Immature natural killer cell (primary cell): ENCODE measurements around the gene PRKCB. TPM values are rescaled to one million over a fixed set of nuclear protein-coding genes. Genes with fewer than 3 reads are reported as not detected.
A peak's percentile ranks its signal among the peaks of the same experiment; 100 is the strongest.

Source experiments
- DNase-seq, 3 donors: peaks; one replicate each; pipeline ENCODE4 v3.0.0; 2022; ENCODE audit warnings: mixed read lengths in 1 of 3
- H3K27ac Mint-ChIP-seq, 6 donors: one replicate each; pipeline ENCODE4 v1.8.0; 2020; ENCODE audit warnings: mixed read lengths in 6 of 6, mild to moderate bottlenecking in 5 of 6, inconsistent platforms in 4 of 6, moderate library complexity in 3 of 6
- H3K27me3 Mint-ChIP-seq, 3 donors: one replicate each; pipeline ENCODE4 v1.8.0; 2020 to 2021; ENCODE audit warnings: low read depth in 3 of 3, mild to moderate bottlenecking in 3 of 3, mixed read lengths in 3 of 3, moderate library complexity in 3 of 3, inconsistent platforms in 1 of 3
- H3K36me3 Mint-ChIP-seq, 3 donors: one replicate each; pipeline ENCODE4 v1.8.0; 2020; ENCODE audit warnings: mixed read lengths in 3 of 3, inconsistent platforms in 2 of 3, mild to moderate bottlenecking in 2 of 3
- H3K4me1 Mint-ChIP-seq, 2 donors: one replicate each; pipeline ENCODE4 v1.8.0; 2020; ENCODE audit warnings: inconsistent platforms in 2 of 2, mild to moderate bottlenecking in 2 of 2, mixed read lengths in 2 of 2, moderate library complexity in 1 of 2
- H3K4me3 Mint-ChIP-seq, 5 donors: one replicate each; pipeline ENCODE4 v1.8.0; 2020; ENCODE audit warnings: mild to moderate bottlenecking in 5 of 5, mixed read lengths in 5 of 5, inconsistent platforms in 3 of 5, moderate library complexity in 3 of 5
- H3K9me3 Mint-ChIP-seq, 6 donors: one replicate each; pipeline ENCODE4 v1.8.0; 2020; ENCODE audit warnings: mild to moderate bottlenecking in 6 of 6, mixed read lengths in 6 of 6, inconsistent platforms in 4 of 6, moderate library complexity in 3 of 6
- polyA plus RNA-seq, 3 donors: library from polyadenylated mRNA; unstranded; fragments of 300-500 nt; fragmentation: Illumina TruSeq; gene quantifications; one replicate each; pipeline ENCODE4 v1.2.3, GENCODE V29; 2021

PRKCB gene
- polyA plus RNA-seq, 3 donors from 2014 or later = 78.7 to 110 (median 104) TPM

DNA sequence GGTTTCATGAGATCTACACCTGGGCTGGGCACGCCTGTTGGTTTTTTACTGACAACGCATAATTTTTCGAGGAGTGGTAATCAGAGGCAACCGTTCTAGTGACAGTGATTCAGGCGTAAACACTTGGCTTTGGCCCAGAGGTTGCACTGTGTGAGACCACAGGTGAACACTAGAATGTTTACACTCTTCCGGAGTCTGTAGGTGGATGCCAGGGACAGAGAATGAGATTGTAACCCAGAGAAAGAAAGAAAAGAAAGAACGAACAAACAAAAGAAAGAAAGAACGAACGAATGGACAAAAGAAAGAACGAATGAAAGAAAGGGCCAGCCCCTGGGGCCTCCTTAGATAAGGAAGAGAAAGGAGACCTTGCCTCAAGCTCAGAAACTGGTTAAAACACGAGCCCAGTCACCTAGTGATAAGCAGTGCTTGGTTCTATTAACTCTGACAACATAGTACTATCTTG is 113.2 kb downstream of the PRKCB start:
- H3K27me3 Mint-ChIP-seq = peaks cover 2 to 5% (median 2%) of the 10 kb centered on the region in 3 donors
- no peaks in the 10 kb centered on the region for H3K9me3 Mint-ChIP-seq
- peaks cover 0 to 4% (median 0%) of the 10 kb centered on the region in 3 donors for H3K36me3 Mint-ChIP-seq
- DNase-seq = peak; percentile 15 to 27 (median 23)
- H3K4me1 Mint-ChIP-seq = peaks cover 72 to 90% of the 10 kb centered on the region in 2 donors
- peak overlapping the region; percentile 77 to 91 (median 82) for H3K27ac Mint-ChIP-seq
- H3K4me3 Mint-ChIP-seq = peak overlapping the region; percentile 31 to 71 (median 61)

DNA sequence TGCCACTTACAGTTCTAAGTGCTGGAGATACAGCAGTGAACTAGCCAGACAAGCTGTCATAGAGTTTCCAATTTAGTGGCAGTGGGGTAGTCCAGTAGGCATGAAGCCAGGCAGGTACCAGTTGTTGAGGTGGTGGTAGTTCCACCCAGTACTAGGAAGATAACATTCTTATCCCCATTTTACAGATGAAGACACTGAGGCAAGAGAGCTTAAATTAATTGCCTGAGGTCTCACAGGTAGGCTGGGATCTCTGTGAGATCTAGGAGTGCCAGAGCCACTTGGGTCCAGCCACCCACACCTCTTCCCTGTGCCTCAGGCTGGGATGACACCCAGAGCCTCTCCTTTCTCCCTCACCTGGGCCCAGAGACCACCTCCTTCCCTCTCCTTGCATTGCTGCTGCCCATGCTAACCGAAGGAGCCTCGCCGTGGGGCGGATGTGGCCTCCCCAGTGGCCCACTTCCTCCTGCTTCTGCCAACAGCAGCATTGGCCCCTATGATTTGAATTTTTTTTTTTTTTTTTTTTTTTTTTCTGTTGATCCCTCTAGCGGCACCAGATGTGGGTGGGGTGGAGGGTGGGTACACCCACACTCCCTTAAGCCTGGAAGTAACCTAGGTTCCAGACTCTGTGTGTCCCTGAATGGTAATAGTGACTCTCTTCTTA is 114.0 kb downstream of the PRKCB start:
- Mint-ChIP-seq H3K4me1 (peaks cover 77 to 92% of the 10 kb centered on the region in 2 donors), H3K27me3 (peaks cover 2 to 5% (median 2%) of the 10 kb centered on the region in 3 donors), H3K36me3 (peaks cover 0 to 4% (median 0%) of the 10 kb centered on the region in 3 donors), H3K27ac (peak overlapping the region; percentile 77 to 91 (median 84)), H3K4me3 (peak overlapping the region; percentile 56 to 77 (median 59)), H3K9me3 (no peaks in the 10 kb centered on the region)
- DNase-seq = peak; percentile 66 to 74 (median 71)

DNA sequence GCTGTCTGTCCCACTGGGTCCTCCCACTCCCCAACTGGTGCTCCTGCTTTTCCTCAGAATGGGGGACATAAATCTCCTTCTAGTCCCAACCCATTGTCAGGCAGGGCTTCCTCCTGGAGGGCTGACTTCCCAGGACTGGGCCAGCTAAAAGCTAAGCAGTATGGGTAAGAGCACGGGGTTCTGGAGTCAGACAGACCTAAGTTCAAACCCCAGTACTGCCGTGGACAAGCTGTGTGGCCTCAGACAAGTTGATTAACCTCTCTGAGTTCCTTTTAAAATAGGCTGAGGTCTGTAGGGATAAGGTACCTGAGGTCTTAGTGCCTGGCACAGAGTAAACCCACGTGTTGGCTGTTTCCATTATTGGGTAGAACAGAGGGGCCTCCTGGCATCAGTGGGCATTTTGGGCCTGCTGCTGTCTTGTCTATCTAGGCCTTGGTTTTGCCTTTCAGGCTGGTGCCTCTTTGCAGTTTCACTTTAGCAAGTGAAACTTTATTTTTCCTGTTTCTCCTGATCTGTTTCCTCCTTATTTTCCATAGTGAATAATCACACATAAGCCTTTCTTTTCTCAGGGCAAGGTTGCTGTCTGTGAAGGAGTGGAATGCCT is 114.6 kb downstream of the PRKCB start:
- H3K27me3 Mint-ChIP-seq = peaks cover 2 to 5% (median 2%) of the 10 kb centered on the region in 3 donors
- no peaks in the 10 kb centered on the region for H3K9me3 Mint-ChIP-seq
- DNase-seq = no peak
- peaks cover 75 to 92% of the 10 kb centered on the region in 2 donors for H3K4me1 Mint-ChIP-seq
- peak overlapping the region; percentile 45 to 77 (median 59) for H3K4me3 Mint-ChIP-seq
- H3K36me3 Mint-ChIP-seq = no peaks in the 10 kb centered on the region
- H3K27ac Mint-ChIP-seq = peak overlapping the region; percentile 75 to 91 (median 84)

DNA sequence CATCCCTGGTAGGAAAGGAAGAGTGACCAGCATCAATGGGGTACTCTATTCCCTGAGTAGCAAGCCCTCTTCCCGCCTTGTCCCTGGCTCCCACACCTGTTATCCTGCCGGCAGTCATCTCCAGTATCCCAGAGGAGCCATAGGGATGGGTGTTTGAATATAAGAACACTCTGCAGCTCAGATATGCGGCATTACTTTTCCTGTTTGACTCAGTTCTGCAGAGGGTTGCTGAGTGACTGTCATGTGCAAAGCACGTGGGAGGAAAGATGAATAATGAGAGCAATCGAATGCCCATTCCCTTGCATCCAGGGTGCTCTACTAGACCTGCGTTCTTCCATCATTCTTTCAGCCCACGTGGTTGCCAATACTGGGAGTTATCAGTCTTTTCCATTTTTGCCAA is 115.1 kb downstream of the PRKCB start:
- Mint-ChIP-seq H3K4me1 (peaks cover 75 to 92% of the 10 kb centered on the region in 2 donors), H3K9me3 (no peaks in the 10 kb centered on the region), H3K4me3 (peak overlapping the region; percentile 45 to 77 (median 59)), H3K27ac (peak overlapping the region; percentile 75 to 91 (median 84)), H3K36me3 (no peaks in the 10 kb centered on the region), H3K27me3 (peaks cover 2 to 5% (median 2%) of the 10 kb centered on the region in 3 donors)
- no peak for DNase-seq

DNA sequence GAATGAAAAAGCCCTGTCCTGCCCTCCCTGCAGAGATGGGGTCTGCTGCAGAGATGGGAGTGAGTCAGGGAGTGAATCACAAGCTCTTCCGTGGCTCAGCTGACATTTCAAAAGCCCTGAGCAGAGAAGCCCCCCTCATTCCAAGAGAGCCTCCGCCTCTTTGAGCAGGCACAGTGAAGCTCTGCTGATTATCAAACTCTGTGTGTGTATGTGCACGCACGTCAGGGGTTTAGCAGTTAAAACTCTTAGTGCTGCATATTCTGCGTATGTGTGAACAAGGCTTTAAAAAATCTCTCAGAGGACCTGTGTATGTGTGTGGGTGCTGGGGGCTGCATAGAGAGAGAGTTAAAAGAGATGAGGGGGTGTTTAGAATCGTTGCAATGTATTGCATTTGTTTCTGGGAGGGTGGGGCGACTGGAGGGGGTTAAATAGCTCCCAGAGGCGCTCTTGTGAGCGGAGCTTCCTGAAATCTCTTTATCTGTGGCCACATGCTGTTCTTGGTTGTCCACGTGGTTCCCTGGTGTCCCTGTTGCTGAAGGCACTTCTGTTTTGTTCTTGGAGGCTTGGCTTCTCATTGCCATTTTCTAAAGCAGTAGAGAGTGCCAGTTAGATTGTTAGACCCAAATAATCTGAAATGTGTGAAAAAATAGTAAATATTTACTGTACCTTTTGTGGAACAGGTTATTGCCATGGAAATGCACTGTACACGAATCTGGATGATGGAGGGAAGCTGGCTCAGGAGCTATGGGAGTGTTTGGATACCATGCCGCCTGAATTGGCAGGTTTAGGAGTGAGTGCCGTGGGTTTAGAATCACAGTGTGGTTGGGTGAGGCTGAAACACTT is 116.6 kb downstream of the PRKCB start:
- H3K27ac Mint-ChIP-seq = peak overlapping the region; percentile 7 to 80 (median 50)
- peaks cover 71 to 83% of the 10 kb centered on the region in 2 donors for H3K4me1 Mint-ChIP-seq
- no peak for DNase-seq
- peak overlapping the region; percentile 13 to 68 (median 58) for H3K4me3 Mint-ChIP-seq
- H3K36me3 Mint-ChIP-seq = no peaks in the 10 kb centered on the region
- peaks cover 2 to 5% (median 2%) of the 10 kb centered on the region in 3 donors for H3K27me3 Mint-ChIP-seq
- H3K9me3 Mint-ChIP-seq = no peaks in the 10 kb centered on the region

DNA sequence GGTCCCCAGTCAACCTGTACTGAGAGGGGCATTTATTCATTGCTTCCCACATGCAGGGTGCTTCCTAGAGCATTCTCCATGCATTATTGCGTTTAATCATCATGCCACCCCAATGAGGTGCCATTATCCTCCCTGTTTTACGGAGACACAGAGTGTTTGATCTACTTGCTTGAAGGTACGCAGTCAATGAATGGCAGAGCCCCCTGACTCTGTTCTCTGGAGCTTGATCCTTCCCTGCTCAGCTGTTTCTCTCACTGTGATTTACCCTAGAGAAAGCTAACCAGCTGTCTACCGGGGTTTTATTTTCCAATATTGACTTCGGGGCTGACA is 117.2 kb downstream of the PRKCB start:
- no peak for DNase-seq
- Mint-ChIP-seq H3K27me3 (peaks cover 2 to 5% (median 2%) of the 10 kb centered on the region in 3 donors), H3K4me1 (peaks cover 68 to 79% of the 10 kb centered on the region in 2 donors), H3K27ac (peak overlapping the region in 2 of 6 donors; percentile 8 to 58), H3K36me3 (no peaks in the 10 kb centered on the region), H3K9me3 (no peaks in the 10 kb centered on the region), H3K4me3 (peak overlapping the region in 2 of 5 donors; percentile 58 to 68)

DNA sequence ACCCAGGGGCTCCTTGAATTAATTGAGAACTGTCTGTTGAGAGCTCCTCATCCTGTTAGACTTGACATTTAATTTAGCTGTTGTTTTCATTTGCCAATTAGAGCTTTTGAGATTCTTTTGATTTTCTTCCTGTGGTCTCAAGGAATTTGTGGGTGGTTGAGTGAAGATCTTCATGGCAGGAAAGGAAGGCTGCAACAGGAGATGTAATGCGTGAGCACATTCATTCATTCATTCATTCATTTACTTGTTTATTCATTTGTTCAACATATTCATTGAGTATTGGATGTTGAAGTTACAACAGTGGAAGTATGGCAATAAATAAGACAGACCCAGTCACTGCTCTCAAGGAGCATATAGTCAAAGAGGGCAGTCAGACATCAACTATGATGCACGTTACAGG is 117.7 kb downstream of the PRKCB start:
- peaks cover 63 to 76% of the 10 kb centered on the region in 2 donors for H3K4me1 Mint-ChIP-seq
- peaks cover 2 to 5% (median 2%) of the 10 kb centered on the region in 3 donors for H3K27me3 Mint-ChIP-seq
- peak overlapping the region in 1 of 5 donors; percentile 3 for H3K4me3 Mint-ChIP-seq
- peak overlapping the region in 1 of 6 donors; percentile 65 for H3K27ac Mint-ChIP-seq
- no peak for DNase-seq
- no peaks in the 10 kb centered on the region for H3K9me3 Mint-ChIP-seq
- no peaks in the 10 kb centered on the region for H3K36me3 Mint-ChIP-seq

- Mint-ChIP-seq H3K9me3 (no peaks in the 10 kb centered on the region), H3K4me3 (no peak overlapping the region), H3K27ac (peak overlapping the region in 1 of 6 donors; percentile 28), H3K36me3 (no peaks in the 10 kb centered on the region), H3K4me1 (peaks cover 63 to 76% of the 10 kb centered on the region in 2 donors), H3K27me3 (peaks cover 0 to 5% (median 0%) of the 10 kb centered on the region in 3 donors)
- no peak for DNase-seq
Measured at GRCh38 chr16:23955088-23955487, 119.3 kb downstream of the PRKCB start.

GRCh38 chr16:23957287-23957686 is 121.5 kb downstream of the PRKCB start:
- Mint-ChIP-seq H3K4me3 (no peak overlapping the region), H3K27ac (peak overlapping the region in 3 of 6 donors; percentile 24 to 51 (median 48)), H3K9me3 (no peaks in the 10 kb centered on the region), H3K36me3 (no peaks in the 10 kb centered on the region), H3K4me1 (peaks cover 58 to 75% of the 10 kb centered on the region in 2 donors), H3K27me3 (no peaks in the 10 kb centered on the region)
- no peak for DNase-seq

- DNase-seq = no peak
- peaks cover 0 to 2% (median 0%) of the 10 kb centered on the region in 3 donors for H3K27me3 Mint-ChIP-seq
- H3K27ac Mint-ChIP-seq = peak overlapping the region in 5 of 6 donors; percentile 6 to 51 (median 21)
- H3K4me3 Mint-ChIP-seq = peak overlapping the region in 1 of 5 donors; percentile 8
- peaks cover 49 to 69% of the 10 kb centered on the region in 2 donors for H3K4me1 Mint-ChIP-seq
- no peaks in the 10 kb centered on the region for H3K9me3 Mint-ChIP-seq
- peaks cover 0 to 4% (median 3%) of the 10 kb centered on the region in 3 donors for H3K36me3 Mint-ChIP-seq
Measured at GRCh38 chr16:23959072-23959751, 123.4 kb downstream of the PRKCB start.

GRCh38 chr16:23959752-23960072 is 123.9 kb downstream of the PRKCB start:
- H3K4me1 Mint-ChIP-seq = peaks cover 46 to 65% of the 10 kb centered on the region in 2 donors
- peaks cover 0 to 2% (median 0%) of the 10 kb centered on the region in 3 donors for H3K27me3 Mint-ChIP-seq
- H3K36me3 Mint-ChIP-seq = peaks cover 0 to 4% (median 3%) of the 10 kb centered on the region in 3 donors
- no peaks in the 10 kb centered on the region for H3K9me3 Mint-ChIP-seq
- peak overlapping the region in 4 of 6 donors; percentile 21 to 51 (median 38) for H3K27ac Mint-ChIP-seq
- H3K4me3 Mint-ChIP-seq = peak overlapping the region in 2 of 5 donors; percentile 8 to 25
- DNase-seq = no peak

- H3K27me3 Mint-ChIP-seq = peaks cover 0 to 2% (median 0%) of the 10 kb centered on the region in 3 donors
Measured at GRCh38 chr16:23960081-23960885, 124.5 kb downstream of the PRKCB start.

More at GRCh38 chr16:23960081-23960885, 124.5 kb downstream of the PRKCB start:
- Mint-ChIP-seq H3K9me3 (no peaks in the 10 kb centered on the region), H3K4me1 (peaks cover 46 to 59% of the 10 kb centered on the region in 2 donors), H3K27ac (peak overlapping the region; percentile 28 to 62 (median 42)), H3K36me3 (peaks cover 4 to 5% (median 5%) of the 10 kb centered on the region in 3 donors), H3K4me3 (peak overlapping the region in 3 of 5 donors; percentile 2 to 44 (median 25))
- DNase-seq = no peak
